Stomach (tissue), 4 donors: ENCODE data around the gene NUP98.

Source experiments
- CTCF ChIP-seq, 7 experiments: fragments of 450-650 bp in 4 of 7; fragments of 200-600 bp in 3 of 7; sonication (generic) in 3 of 7; IDR thresholded peaks; one replicate each; pipeline ENCODE4 v1.5.1; 2016 to 2019; ENCODE audit warnings: antibody characterized with exemption in 7 of 7, control low read depth in 2 of 7, mild to moderate bottlenecking in 1 of 7
- POLR2A ChIP-seq, 4 donors: fragments of 450-650 bp; IDR thresholded peaks; one replicate each; pipeline ENCODE4 v1.6.1; 2016; ENCODE audit warnings: antibody characterized with exemption in 4 of 4, control low read depth in 2 of 4, mild to moderate bottlenecking in 1 of 4, moderate library complexity in 1 of 4
- POLR2AphosphoS5 ChIP-seq, 3 donors: sonication (generic); formaldehyde crosslinking; IDR thresholded peaks; one replicate each; pipeline ENCODE4 v1.6.1; 2016; ENCODE audit warnings: antibody characterized with exemption in 3 of 3

GRCh38 chr11:3781423-3781822, 15.9 kb downstream of the NUP98 start:
- TF ChIP-seq CTCF (IDR thresholded peaks at IDR 0.05) (no peak), POLR2A (IDR thresholded peaks at IDR 0.05) (no peak), POLR2AphosphoS5 (IDR thresholded peaks at IDR 0.05) (no peak)
